ENCODE data around the gene EPB42.

EPB42 gene

GRCh38 chr15:43220991-43221403 is at the start of gene EPB42:
TSS of gene EPB42 (minus strand) at chr15:43221018. CDS start at chr15:43220825, 193 bp downstream.
- no peak for DNase-seq (ENCODE audit: insufficient read length, low spot score)
- no peak for TF ChIP-seq POLR2A (IDR thresholded peaks at IDR 0.05; ENCODE audit: low read depth, low read length)
- no peak for FAIRE-seq

GRCh38 chr15:43270113-43270665 is 49.4 kb upstream of the EPB42 start:
- no peak for TF ChIP-seq POLR2A (IDR thresholded peaks at IDR 0.05; ENCODE audit: low read depth, low read length)
- no peak for DNase-seq (ENCODE audit: insufficient read length, low spot score)
- FAIRE-seq = no peak

GRCh38 chr15:43268111-43269105 is 47.6 kb upstream of the EPB42 start:
- no peak for FAIRE-seq
- no peak for TF ChIP-seq POLR2A (IDR thresholded peaks at IDR 0.05; ENCODE audit: low read depth, low read length)
- DNase-seq (ENCODE audit: insufficient read length, low spot score) = no peak

GRCh38 chr15:43267439-43267838 is 46.6 kb upstream of the EPB42 start:
- TF ChIP-seq POLR2A (IDR thresholded peaks at IDR 0.05; ENCODE audit: low read depth, low read length) = no peak
- FAIRE-seq (no peak), DNase-seq (ENCODE audit: insufficient read length, low spot score) (no peak)

- DNase-seq (ENCODE audit: insufficient read length, low spot score) = no peak
- no peak for FAIRE-seq
These were observed 46.0 kb upstream of the EPB42 start, which contains the start of gene TGM5 for GRCh38 chr15:43266834-43267233. TSS of gene TGM5 (minus strand) at chr15:43266928. CDS start at chr15:43266849, 79 bp downstream.

GRCh38 chr15:43266386-43266785 is 45.6 kb upstream of the EPB42 start:
- DNase-seq (ENCODE audit: insufficient read length, low spot score) (no peak), FAIRE-seq (no peak)
- TF ChIP-seq POLR2A (IDR thresholded peaks at IDR 0.05; ENCODE audit: low read depth, low read length) = no peak

More at GRCh38 chr15:43266834-43267233, 46.0 kb upstream of the EPB42 start, which contains the start of gene TGM5:
- no peak for TF ChIP-seq POLR2A (IDR thresholded peaks at IDR 0.05; ENCODE audit: low read depth, low read length)

GRCh38 chr15:43260011-43260615 is 39.3 kb upstream of the EPB42 start:
- DNase-seq (ENCODE audit: insufficient read length, low spot score) (no peak), FAIRE-seq (no peak)
- TF ChIP-seq POLR2A (IDR thresholded peaks at IDR 0.05; ENCODE audit: low read depth, low read length) = no peak

GRCh38 chr15:43258781-43259180 is 38.0 kb upstream of the EPB42 start:
- TF ChIP-seq POLR2A (IDR thresholded peaks at IDR 0.05; ENCODE audit: low read depth, low read length) = no peak
- FAIRE-seq (no peak), DNase-seq (ENCODE audit: insufficient read length, low spot score) (no peak)

GRCh38 chr15:43256341-43256740 is 35.5 kb upstream of the EPB42 start:
- DNase-seq (ENCODE audit: insufficient read length, low spot score) (no peak), FAIRE-seq (no peak)
- TF ChIP-seq POLR2A (IDR thresholded peaks at IDR 0.05; ENCODE audit: low read depth, low read length) = no peak

- FAIRE-seq (no peak), DNase-seq (ENCODE audit: insufficient read length, low spot score) (no peak)
- TF ChIP-seq POLR2A (IDR thresholded peaks at IDR 0.05; ENCODE audit: low read depth, low read length) = no peak
These were observed 34.6 kb upstream of the EPB42 start for GRCh38 chr15:43255376-43255775.

GRCh38 chr15:43253431-43254403 is 32.9 kb upstream of the EPB42 start:
- FAIRE-seq = peak; percentile 90
- peak; percentile 79 for DNase-seq (ENCODE audit: insufficient read length, low spot score)
- no peak for TF ChIP-seq POLR2A (IDR thresholded peaks at IDR 0.05; ENCODE audit: low read depth, low read length)

GRCh38 chr15:43251871-43252250 is 31.0 kb upstream of the EPB42 start:
- no peak for FAIRE-seq
- TF ChIP-seq POLR2A (IDR thresholded peaks at IDR 0.05; ENCODE audit: low read depth, low read length) = no peak

GRCh38 chr15:43251185-43251870 is 30.5 kb upstream of the EPB42 start:
- no peak for DNase-seq (ENCODE audit: insufficient read length, low spot score)
- FAIRE-seq = no peak
- TF ChIP-seq POLR2A (IDR thresholded peaks at IDR 0.05; ENCODE audit: low read depth, low read length) = no peak

More at GRCh38 chr15:43251871-43252250, 31.0 kb upstream of the EPB42 start:
- DNase-seq (ENCODE audit: insufficient read length, low spot score) = no peak
